Melanocyte of skin (primary cell): ENCODE data around the gene NPBWR2. TPM values are rescaled to one million over a fixed set of nuclear protein-coding genes. Genes with fewer than 3 reads are reported as not detected.

Experiments
- small RNA-seq, 2 donors: library from RNA; depleted of rRNA; stranded (forward); fragments of <200 nt; gene quantifications; one replicate each; pipeline ENCODE3, GENCODE V24; 2012
- total RNA-seq, 2 donors: library from RNA; depleted of rRNA; stranded (reverse); fragments of >200 nt; gene quantifications; 2 replicates each; pipeline ENCODE4 v1.2.3, GENCODE V29; 2012

The NPBWR2 gene
- not detected for total RNA-seq

GRCh38 chr20:64106981-64107735 lies at the start of gene NPBWR2:
Gene NPBWR2, minus strand, starts transcription at chr20:64107565. Its CDS starts 734 bp downstream, at chr20:64106831.

GRCh38 chr20:64083804-64084684 lies 23.3 kb downstream of the NPBWR2 start, which contains the start of gene LKAAEAR1:
Gene LKAAEAR1, minus strand, starts transcription at chr20:64084398. Its CDS starts 179 bp downstream, at chr20:64084219.

GRCh38 chr20:64080013-64080812 lies 27.2 kb downstream of the NPBWR2 start, which contains the start of gene OPRL1:
Gene OPRL1, plus strand, starts transcription at chr20:64080082. Its CDS starts 12,639 bp downstream, at chr20:64092721.

GRCh38 chr20:64079273-64080012 lies 27.9 kb downstream of the NPBWR2 start, which contains the start of gene RGS19:
Gene RGS19, minus strand, starts transcription at chr20:64079518. Its CDS starts 2,632 bp downstream, at chr20:64076886.

GRCh38 chr20:64062596-64063388 lies 44.6 kb downstream of the NPBWR2 start, which contains the start of gene TCEA2:
Gene TCEA2, plus strand, starts transcription at chr20:64063198. Its CDS starts 115 bp downstream, at chr20:64063313.

Small RNAs within 50 kb of the gene (small RNA-seq; reads per million reads assigned to genes)
- gene AL355803.1 (0 reads per million in 2 donors), gene MIR6813 (0.17 to 0.64 reads per million in 2 donors)

Other genes starting within 250 kb of the NPBWR2 start
- not detected for gene ABHD16B, start 246.1 kb downstream of the NPBWR2 start, total RNA-seq
- gene TPD52L2, start 242.3 kb downstream of the NPBWR2 start, total RNA-seq: 10 to 100 TPM; 47.1 to 53.9 TPM
- 10 to 100 TPM; 34.4 to 39.6 TPM for gene DNAJC5, start 212.4 kb downstream of the NPBWR2 start, total RNA-seq
- gene UCKL1, start 151.1 kb downstream of the NPBWR2 start, total RNA-seq: 10 to 100 TPM; 25.5 to 36.0 TPM
- 1 to 10 TPM; 7.9 to 9.3 TPM for gene ZNF512B, start 137.6 kb downstream of the NPBWR2 start, total RNA-seq
- 1 to 10 TPM in 1 of 2 donors, under 1 TPM in 1; 1.00 to 2.1 TPM for gene SAMD10, start 127.9 kb downstream of the NPBWR2 start, total RNA-seq
- 10 to 100 TPM; 47.1 to 51.0 TPM for gene PRPF6, start 126.4 kb downstream of the NPBWR2 start, total RNA-seq
- 1 to 10 TPM in 1 of 2 donors, under 1 TPM in 1; 1.00 to 1.4 TPM for gene C20orf204, start 71.4 kb downstream of the NPBWR2 start, total RNA-seq
- under 1 TPM; 0.33 to 0.34 TPM for gene SOX18, start 57.9 kb downstream of the NPBWR2 start, total RNA-seq
- gene TCEA2, start 44.4 kb downstream of the NPBWR2 start, total RNA-seq: 10 to 100 TPM in 1 of 2 donors, 1 to 10 TPM in 1; 8.0 to 13.1 TPM
- 10 to 100 TPM in 1 of 2 donors, 1 to 10 TPM in 1; 8.3 to 17.3 TPM for gene RGS19, start 28.0 kb downstream of the NPBWR2 start, total RNA-seq
- under 1 TPM; 0.34 to 0.67 TPM for gene OPRL1, start 27.5 kb downstream of the NPBWR2 start, total RNA-seq
- gene LKAAEAR1, start 23.2 kb downstream of the NPBWR2 start, total RNA-seq: not detected
- under 1 TPM in 1 of 2 donors, not detected in 1; under 0.01 TPM for gene MYT1, start 56.9 kb upstream of the NPBWR2 start, total RNA-seq
- gene PCMTD2, start 148.2 kb upstream of the NPBWR2 start, total RNA-seq: 10 to 100 TPM; 21.6 to 32.0 TPM